ENCODE data around the gene THSD7B.
A peak's percentile ranks its signal among the peaks of the same experiment; 100 is the strongest.

The THSD7B gene

GRCh38 chr2:136785215-136785614 is 19.9 kb downstream of the THSD7B start:
- no peaks in the 10 kb centered on the region for H3K27me3 ChIP-seq (ENCODE audit: insufficient read depth, low read length)
- no peak for TF ChIP-seq CTCF (IDR thresholded peaks at IDR 0.05; ENCODE audit: low read length)
- TF ChIP-seq EZH2 (IDR thresholded peaks at IDR 0.05; ENCODE audit: borderline replicate concordance, low read length), result no peak
- H2AFZ ChIP-seq (ENCODE audit: low read length), result no peak overlapping the region
- H3K9me3 ChIP-seq (ENCODE audit: low read length), result no peaks in the 10 kb centered on the region
- no peaks in the 10 kb centered on the region for H3K79me2 ChIP-seq (ENCODE audit: insufficient read depth, low read length)
- H3K9ac ChIP-seq (ENCODE audit: low read length), result no peak overlapping the region
- no peaks in the 10 kb centered on the region for H3F3A ChIP-seq (ENCODE audit: insufficient read depth, low read length)
- H3K9me2 ChIP-seq (ENCODE audit: low read depth, low read length), result no peaks in the 10 kb centered on the region
- no peak overlapping the region for H3K4me3 ChIP-seq (ENCODE audit: low read depth, low read length, poor library complexity, severe bottlenecking)
- no peaks in the 10 kb centered on the region for H3K4me1 ChIP-seq (ENCODE audit: insufficient read depth, low read length, severe bottlenecking)
- H3K4me2 ChIP-seq (ENCODE audit: low read length), result no peak overlapping the region
- H4K20me1 ChIP-seq (ENCODE audit: insufficient read depth, low read length), result no peaks in the 10 kb centered on the region
- H3K27ac ChIP-seq (ENCODE audit: low read depth, low read length, poor library complexity, severe bottlenecking), result no peak overlapping the region
- no peaks in the 10 kb centered on the region for H3K36me3 ChIP-seq (ENCODE audit: insufficient read depth, low read length)

GRCh38 chr2:136787970-136788369 is 22.6 kb downstream of the THSD7B start:
- TF ChIP-seq CTCF (IDR thresholded peaks at IDR 0.05; ENCODE audit: low read length), result no peak
- no peak for TF ChIP-seq EZH2 (IDR thresholded peaks at IDR 0.05; ENCODE audit: borderline replicate concordance, low read length)
- no peak overlapping the region for H3K4me2 ChIP-seq (ENCODE audit: low read length)
- no peaks in the 10 kb centered on the region for H3K4me1 ChIP-seq (ENCODE audit: insufficient read depth, low read length, severe bottlenecking)
- H3F3A ChIP-seq (ENCODE audit: insufficient read depth, low read length), result no peaks in the 10 kb centered on the region
- H3K9ac ChIP-seq (ENCODE audit: low read length), result no peak overlapping the region
- H3K36me3 ChIP-seq (ENCODE audit: insufficient read depth, low read length), result no peaks in the 10 kb centered on the region
- H3K9me3 ChIP-seq (ENCODE audit: low read length), result no peaks in the 10 kb centered on the region
- H4K20me1 ChIP-seq (ENCODE audit: insufficient read depth, low read length), result no peaks in the 10 kb centered on the region
- H3K4me3 ChIP-seq (ENCODE audit: low read depth, low read length, poor library complexity, severe bottlenecking), result no peak overlapping the region
- no peak overlapping the region for H3K27ac ChIP-seq (ENCODE audit: low read depth, low read length, poor library complexity, severe bottlenecking)
- H2AFZ ChIP-seq (ENCODE audit: low read length), result no peak overlapping the region
- H3K9me2 ChIP-seq (ENCODE audit: low read depth, low read length), result no peaks in the 10 kb centered on the region
- H3K27me3 ChIP-seq (ENCODE audit: insufficient read depth, low read length), result no peaks in the 10 kb centered on the region
- no peaks in the 10 kb centered on the region for H3K79me2 ChIP-seq (ENCODE audit: insufficient read depth, low read length)

- Histone ChIP-seq H2AFZ (ENCODE audit: low read length) (no peak overlapping the region), H3K9ac (ENCODE audit: low read length) (no peak overlapping the region)
Measured at GRCh38 chr2:136796339-136796738, 31.0 kb downstream of the THSD7B start.

More at GRCh38 chr2:136796339-136796738, 31.0 kb downstream of the THSD7B start:
- Histone ChIP-seq H3K79me2 (ENCODE audit: insufficient read depth, low read length) (no peaks in the 10 kb centered on the region), H3F3A (ENCODE audit: insufficient read depth, low read length) (no peaks in the 10 kb centered on the region), H3K27me3 (ENCODE audit: insufficient read depth, low read length) (no peaks in the 10 kb centered on the region), H3K9me3 (ENCODE audit: low read length) (no peaks in the 10 kb centered on the region), H3K4me2 (ENCODE audit: low read length) (no peak overlapping the region), H3K36me3 (ENCODE audit: insufficient read depth, low read length) (no peaks in the 10 kb centered on the region), H3K4me1 (ENCODE audit: insufficient read depth, low read length, severe bottlenecking) (no peaks in the 10 kb centered on the region), H3K4me3 (ENCODE audit: low read depth, low read length, poor library complexity, severe bottlenecking) (no peak overlapping the region), H3K27ac (ENCODE audit: low read depth, low read length, poor library complexity, severe bottlenecking) (no peak overlapping the region), H3K9me2 (ENCODE audit: low read depth, low read length) (no peaks in the 10 kb centered on the region), H4K20me1 (ENCODE audit: insufficient read depth, low read length) (no peaks in the 10 kb centered on the region)
- TF ChIP-seq EZH2 (IDR thresholded peaks at IDR 0.05; ENCODE audit: borderline replicate concordance, low read length), result no peak
- TF ChIP-seq CTCF (IDR thresholded peaks at IDR 0.05; ENCODE audit: low read length), result peak; percentile 35; the same call in 1 of the 2 replicates
